ENCODE measurements around the gene COL12A1.

DNA sequence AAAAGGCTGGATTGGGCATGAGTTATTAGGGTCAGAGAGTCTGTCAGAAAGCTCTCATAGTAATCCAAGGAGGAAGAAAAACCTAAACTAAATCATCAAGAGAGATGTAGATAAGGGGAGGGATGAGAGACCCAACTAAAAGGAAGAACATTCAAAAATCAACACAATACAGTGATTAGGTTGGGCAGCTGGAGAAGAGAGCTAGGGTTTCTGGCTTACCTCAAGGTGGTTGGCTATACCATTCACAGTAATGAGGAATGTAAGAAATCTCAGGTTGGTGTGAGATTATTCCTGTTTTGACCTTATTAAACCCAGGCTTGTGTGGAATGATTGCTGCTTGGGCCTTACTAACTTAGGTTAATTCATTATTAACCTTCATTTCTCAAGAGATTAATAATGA, 44.0 kb upstream of the COL12A1 start:
- TF ChIP-seq, protein P1, sequence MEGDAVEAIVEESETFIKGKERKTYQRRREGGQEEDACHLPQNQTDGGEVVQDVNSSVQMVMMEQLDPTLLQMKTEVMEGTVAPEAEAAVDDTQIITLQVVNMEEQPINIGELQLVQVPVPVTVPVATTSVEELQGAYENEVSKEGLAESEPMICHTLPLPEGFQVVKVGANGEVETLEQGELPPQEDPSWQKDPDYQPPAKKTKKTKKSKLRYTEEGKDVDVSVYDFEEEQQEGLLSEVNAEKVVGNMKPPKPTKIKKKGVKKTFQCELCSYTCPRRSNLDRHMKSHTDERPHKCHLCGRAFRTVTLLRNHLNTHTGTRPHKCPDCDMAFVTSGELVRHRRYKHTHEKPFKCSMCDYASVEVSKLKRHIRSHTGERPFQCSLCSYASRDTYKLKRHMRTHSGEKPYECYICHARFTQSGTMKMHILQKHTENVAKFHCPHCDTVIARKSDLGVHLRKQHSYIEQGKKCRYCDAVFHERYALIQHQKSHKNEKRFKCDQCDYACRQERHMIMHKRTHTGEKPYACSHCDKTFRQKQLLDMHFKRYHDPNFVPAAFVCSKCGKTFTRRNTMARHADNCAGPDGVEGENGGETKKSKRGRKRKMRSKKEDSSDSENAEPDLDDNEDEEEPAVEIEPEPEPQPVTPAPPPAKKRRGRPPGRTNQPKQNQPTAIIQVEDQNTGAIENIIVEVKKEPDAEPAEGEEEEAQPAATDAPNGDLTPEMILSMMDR (IDR thresholded peaks at IDR 0.05), result no peak
- TF ChIP-seq EZH2 (IDR thresholded peaks at IDR 0.05; ENCODE audit: borderline replicate concordance, insufficient read depth, low read depth, low read length, poor library complexity, severe bottlenecking), result no peak

Data from B cell (primary cell).